IPS-NIHi11 (cell line): ENCODE measurements around the gene RGS11.
A peak's percentile ranks its signal among the peaks of the same experiment; 100 is the strongest.
"Not testable (repeated sequence)": the region's sequence is repeated elsewhere in the genome, so short reads cannot be mapped to it uniquely, and the experiment has no call there.

Source experiments
- DNase-seq: peaks from one replicate; pipeline ENCODE4 v3.0.0; 2012; ENCODE audit warnings: mixed read lengths, low spot score

Gene RGS11

GRCh38 chr16:263182-263774, 12.5 kb downstream of the RGS11 start:
- DNase-seq, result no peak

- DNase-seq, result no peak
Measured at GRCh38 chr16:262121-262745, 13.5 kb downstream of the RGS11 start.

GRCh38 chr16:261031-261691, 14.6 kb downstream of the RGS11 start:
- no peak for DNase-seq

DNA sequence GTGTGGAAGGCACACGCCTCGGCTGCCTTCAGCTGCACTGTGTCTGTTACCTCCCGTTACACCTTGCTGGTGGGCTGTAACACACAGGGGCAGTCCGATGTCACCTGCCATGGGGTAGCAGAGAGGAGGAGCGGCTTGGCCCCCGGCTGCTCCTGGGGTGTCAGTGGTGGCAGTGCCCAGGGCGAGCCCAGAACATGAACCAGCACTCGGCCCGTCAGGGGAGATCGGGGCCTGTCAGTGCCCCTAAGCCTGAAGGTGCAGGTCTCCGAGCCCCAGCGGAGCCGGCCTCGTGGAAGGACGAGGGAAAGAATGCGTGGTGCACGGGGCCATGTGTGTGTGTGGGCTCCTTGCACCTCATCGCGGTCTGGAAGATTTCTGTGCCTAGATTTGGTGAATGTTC, 15.4 kb downstream of the RGS11 start:
- DNase-seq, result no peak

DNA sequence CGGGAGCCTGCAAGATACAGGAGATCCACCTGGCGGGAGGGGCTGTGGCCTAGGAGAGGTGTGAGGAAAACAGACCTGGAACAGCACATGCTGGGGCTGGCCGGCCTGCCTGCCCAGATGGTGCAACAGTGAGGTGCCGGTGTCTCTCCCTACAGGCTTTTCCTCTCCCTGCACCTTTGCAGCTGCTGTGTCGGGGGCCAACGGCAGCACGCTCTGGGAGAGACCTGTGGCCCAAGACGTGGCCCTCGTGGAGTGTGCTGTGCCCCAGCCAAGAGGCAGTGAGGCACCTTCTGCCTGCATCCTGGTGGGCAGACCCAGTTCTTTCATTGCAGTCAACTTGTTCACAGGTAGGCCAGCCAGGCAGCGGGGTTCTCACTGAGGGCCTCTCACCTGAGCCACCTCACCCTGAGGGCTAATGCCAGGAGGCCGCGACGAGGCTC, 15.9 kb downstream of the RGS11 start:
- no peak for DNase-seq

- DNase-seq, result no peak
Measured at GRCh38 chr16:259226-259625, 16.5 kb downstream of the RGS11 start.

DNA sequence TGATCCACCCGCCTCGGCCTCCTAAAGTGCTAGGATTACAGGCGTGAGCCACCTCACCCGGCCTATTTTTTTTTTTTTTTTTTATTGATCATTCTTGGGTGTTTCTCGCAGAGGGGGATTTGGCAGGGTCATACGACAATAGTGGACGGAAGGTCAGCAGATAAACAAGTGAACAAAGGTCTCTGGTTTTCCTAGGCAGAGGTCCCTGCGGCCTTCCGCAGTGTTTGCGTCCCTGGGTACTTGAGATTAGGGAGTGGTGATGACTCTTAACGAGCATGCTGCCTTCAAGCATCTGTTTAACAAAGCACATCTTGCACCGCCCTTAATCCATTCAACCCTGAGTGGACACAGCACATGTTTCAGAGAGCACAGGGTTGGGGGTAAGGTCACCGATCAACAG, 17.7 kb downstream of the RGS11 start:
- DNase-seq, result not testable (repeated sequence)

- DNase-seq, result no peak
Measured at GRCh38 chr16:255183-255582, 20.6 kb downstream of the RGS11 start.

DNA sequence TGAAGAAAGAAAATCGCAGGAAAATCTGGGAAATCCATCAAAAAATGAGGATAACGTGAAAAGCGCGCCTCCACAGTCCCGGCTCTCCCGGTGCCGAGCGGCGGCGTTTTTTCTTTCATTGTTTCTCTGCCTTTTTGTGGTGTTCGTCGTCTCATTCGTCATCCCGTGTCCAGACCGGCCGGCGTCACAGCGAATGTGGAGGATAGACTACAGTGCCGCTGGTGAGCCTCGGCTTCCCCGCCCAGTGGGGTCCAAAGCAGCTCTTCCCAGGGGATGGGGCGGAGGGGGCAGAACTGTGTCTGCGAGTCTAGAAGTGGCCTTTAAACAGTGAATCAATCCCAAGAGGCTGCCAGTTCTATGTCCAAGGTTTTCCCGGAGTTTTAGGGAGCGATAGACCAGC, 21.3 kb downstream of the RGS11 start:
- no peak for DNase-seq

- DNase-seq, result peak; percentile 4
Measured at GRCh38 chr16:253833-254232, 21.9 kb downstream of the RGS11 start.

DNA sequence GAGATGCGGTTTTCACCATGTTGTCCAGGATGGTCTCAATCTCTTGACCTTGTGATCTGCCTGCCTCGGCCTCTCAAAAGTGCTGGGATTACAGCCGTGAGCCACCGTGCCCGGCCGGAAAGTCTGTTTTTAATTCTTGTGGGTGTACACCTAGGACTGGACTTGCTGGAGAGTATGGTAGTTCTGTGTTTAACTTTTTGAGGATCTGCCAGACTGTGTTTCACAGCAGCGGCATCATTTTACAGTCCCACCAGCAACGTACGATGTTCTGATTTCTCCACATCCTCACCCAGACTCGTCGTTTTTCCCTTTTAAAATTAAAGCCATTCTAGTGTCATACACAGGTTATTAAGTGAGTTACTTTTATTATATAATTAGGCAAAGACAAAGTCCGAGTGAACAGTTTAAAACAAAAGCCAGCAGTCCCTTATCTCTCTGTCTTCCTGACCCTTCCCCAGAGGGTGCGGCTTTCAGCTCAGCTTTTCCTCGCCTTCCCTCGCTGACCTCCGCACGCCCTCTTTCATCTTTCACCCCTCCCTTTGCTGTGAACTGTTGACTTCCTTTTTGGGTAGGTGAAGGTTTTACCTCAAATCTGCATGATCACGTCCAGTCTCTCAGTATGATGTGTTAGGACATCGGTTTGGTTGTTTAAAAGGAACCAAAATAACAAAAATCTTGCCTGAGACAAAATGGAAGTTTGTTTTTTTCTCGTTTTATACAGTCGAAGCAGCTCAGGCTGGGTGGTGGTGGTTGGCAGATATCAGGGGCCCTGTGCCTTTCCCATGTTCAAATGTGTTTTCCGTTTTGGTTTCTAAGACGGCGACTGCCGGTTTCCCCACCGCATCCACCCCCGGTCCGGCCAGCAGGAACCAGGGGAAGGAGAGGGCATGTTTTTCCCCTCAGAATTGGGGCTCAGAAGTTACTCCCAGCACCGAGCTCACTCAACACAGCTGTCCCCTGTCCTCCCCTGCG, 23.1 kb downstream of the RGS11 start:
- DNase-seq, result no peak

DNA sequence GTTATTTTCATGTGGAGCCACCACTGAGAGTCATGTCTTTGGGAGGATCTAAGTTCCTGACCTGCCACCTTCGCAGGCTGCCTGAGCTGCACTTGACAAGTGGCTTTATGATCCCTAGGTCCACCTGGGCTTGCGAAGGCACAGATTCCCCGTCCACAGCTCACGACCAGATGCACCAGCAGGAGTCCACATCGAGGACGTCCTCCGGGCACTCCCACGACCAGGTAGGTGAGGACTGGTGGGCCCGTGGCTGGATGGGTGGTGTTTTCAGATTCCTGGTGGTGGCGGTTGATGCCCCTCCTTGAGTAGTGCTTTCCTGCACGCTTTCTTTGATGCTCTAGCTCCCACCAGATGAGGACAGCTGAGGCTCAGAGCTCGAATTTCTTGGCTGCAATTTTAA, 26.3 kb downstream of the RGS11 start:
- no peak for DNase-seq

GRCh38 chr16:247027-247426, 28.7 kb downstream of the RGS11 start:
- no peak for DNase-seq

GRCh38 chr16:245105-245504, 30.6 kb downstream of the RGS11 start:
- no peak for DNase-seq

GRCh38 chr16:243348-243747, 32.4 kb downstream of the RGS11 start:
- DNase-seq, result no peak

DNA sequence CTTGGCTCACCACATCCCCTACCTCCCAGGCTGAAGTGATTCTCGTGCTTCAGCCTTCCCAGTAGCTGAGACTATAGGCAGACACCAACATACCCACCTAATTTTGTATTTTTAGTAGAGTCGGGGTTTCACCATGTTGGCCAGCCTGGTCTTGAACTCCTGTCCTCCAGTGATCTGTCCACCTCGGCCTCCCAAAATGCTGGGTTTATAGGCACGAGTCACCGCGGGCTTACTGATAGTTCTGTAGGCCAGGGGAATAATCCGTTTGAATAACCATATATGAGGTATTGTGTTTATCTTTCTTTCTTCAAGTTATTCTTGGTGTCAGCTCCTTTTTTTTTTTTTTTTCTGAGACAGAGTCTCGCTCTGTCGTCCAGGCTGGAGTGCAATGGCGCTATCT, 33.5 kb downstream of the RGS11 start:
- DNase-seq, result no peak

DNA sequence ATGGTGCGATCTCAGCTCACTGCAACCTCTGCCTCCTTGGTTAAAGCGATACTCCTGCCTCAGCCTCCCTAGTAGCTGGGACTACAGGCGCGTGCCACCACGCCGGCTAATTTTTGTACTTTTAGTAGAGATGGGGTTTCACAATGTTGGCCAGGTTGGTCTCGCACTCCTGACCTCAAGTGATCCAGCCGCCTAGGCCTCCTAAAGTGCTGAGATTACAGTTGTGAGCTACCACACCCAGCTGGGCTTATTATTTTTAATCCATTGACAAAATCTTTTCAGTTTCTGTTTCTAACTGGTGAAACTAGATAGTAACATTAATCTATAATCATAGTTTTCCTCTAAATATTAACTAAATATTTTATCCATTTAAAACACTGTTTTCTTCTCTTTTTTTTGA, 35.2 kb downstream of the RGS11 start:
- DNase-seq, result no peak

- DNase-seq, result no peak
Measured at GRCh38 chr16:239948-240277, 35.8 kb downstream of the RGS11 start.

DNA sequence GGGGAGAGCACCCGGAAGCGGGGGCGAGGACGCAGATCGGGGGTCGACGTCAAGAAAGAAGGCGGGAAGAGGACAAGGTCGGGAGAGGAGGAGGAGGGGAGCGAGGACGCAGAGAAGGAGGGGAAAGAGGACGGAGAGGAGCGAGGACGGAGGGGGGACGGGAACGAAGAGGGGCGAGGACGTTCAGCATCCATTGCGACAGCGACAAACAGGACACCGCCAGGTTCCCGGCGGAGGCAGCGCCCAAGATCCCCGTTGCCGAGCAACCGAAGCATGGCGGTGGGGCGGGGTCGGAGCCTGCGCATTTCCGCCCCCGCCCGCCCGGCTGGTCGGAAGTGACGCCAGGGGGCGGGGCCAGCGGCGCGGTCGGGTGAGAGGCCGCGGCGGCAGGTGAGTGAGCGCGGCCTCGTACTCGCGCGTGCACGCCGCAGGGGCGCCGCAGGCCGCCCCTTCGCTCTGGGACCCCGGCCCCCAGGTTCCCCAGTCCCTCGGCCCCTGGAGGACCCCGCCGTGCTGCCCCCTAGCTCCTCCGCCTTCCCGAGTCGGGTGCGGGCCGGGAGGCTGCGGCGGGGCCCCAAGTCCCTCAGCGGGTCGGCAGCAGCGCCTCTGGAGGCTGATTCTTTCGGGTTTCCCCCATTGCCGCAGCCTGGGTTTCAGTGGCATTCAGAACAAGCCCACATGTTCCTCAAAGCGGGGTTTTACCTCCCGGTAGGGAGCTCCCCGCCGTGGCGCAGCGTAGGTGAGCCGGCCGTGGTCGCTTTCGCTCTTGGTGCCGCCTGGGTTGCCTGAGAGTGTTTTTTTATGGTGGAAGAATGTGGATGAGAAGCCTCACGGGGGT, 41.1 kb downstream of the RGS11 start, which contains the start of gene FAM234A:
Gene FAM234A (plus strand): TSS at position 354 of the 838 bp plus-strand sequence. CDS start 19,593 bp downstream, outside the sequence.
- DNase-seq, result peak; percentile 96

- DNase-seq, result no peak
Measured at GRCh38 chr16:230949-231348, 44.8 kb downstream of the RGS11 start.

DNA sequence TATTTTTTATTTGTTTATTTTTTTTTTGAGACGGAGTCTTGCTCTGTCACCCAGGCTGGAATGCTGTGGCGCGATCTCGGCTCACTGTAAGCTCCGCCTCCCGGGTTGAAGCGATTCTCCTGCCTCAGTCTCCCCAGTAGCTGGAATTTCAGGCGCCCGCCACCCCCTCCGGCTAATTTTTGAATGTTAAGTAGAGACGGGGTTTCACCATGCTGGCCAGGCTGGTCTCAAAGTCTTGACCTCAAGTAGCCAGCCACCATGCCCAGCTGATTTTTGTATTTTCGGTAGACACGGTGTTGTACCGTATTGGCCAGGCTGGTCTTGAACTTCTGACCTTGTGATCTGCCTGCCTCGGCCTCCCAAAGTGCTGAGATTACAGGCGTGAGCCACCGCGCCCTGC, 45.4 kb downstream of the RGS11 start:
- not testable (repeated sequence) for DNase-seq
